ENCODE results near the gene SEMA3B. TPM values are rescaled to one million over a fixed set of nuclear protein-coding genes. Genes with fewer than 3 reads are reported as not detected.
A peak's percentile ranks its signal among the peaks of the same experiment; 100 is the strongest.

Gene SEMA3B
- total and polyA plus RNA-seq, 9 of the 15 experiments (the other 6 are each of a cell fraction or from before 2014, with no cell fraction given), result 0.03 to 1.8 (median 0.55) TPM; not detected in 1

- TF ChIP-seq, protein P1, sequence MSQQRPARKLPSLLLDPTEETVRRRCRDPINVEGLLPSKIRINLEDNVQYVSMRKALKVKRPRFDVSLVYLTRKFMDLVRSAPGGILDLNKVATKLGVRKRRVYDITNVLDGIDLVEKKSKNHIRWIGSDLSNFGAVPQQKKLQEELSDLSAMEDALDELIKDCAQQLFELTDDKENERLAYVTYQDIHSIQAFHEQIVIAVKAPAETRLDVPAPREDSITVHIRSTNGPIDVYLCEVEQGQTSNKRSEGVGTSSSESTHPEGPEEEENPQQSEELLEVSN (IDR thresholded peaks at IDR 0.05; ENCODE audit: borderline replicate concordance in 1 of 2, extremely low read depth in 1 of 2, insufficient read depth in 1 of 2, insufficient read length in 1 of 2, low read depth in 1 of 2, low read length in 1 of 2, poor library complexity in 1 of 2, severe bottlenecking in 1 of 2), result peak in 1 of 2 experiments; percentile 39
- TF ChIP-seq TCF7 (IDR thresholded peaks at IDR 0.05; ENCODE audit: borderline replicate concordance) (peak; percentile 69; the same call in 1 of the 2 replicates), HMGN3 (IDR thresholded peaks at IDR 0.05; ENCODE audit: borderline replicate concordance, extremely low read depth, insufficient read length, low read depth, low read length) (peak; percentile 81), TAF1 (IDR thresholded peaks at IDR 0.05; ENCODE audit: control insufficient read depth, extremely low read depth, insufficient read depth, low read length, severe bottlenecking) (peak; percentile 54), PRMT5 (CRISPR knock-in tag; IDR thresholded peaks at IDR 0.05) (no peak), E2F8 (IDR thresholded peaks at IDR 0.05; ENCODE audit: low read depth, partially characterized antibody) (no peak), KLF13 (tag; IDR thresholded peaks at IDR 0.05; ENCODE audit: borderline replicate concordance, low read depth) (no peak), MCM5 (IDR thresholded peaks at IDR 0.05; ENCODE audit: low read depth) (no peak), ETV5 (CRISPR knock-in tag; IDR thresholded peaks at IDR 0.05; ENCODE audit: low read depth) (0 out of 2 replicates have a peak, but pooled peaks have one; percentile 33), ESRRA (IDR thresholded peaks at IDR 0.05; ENCODE audit: borderline replicate concordance, low read depth) (peak; percentile 32; the same call in 1 of the 2 replicates), MTA3 (IDR thresholded peaks at IDR 0.05; ENCODE audit: borderline replicate concordance) (peak; percentile 40; the same call in 1 of the 2 replicates), RBBP5 (IDR thresholded peaks at IDR 0.05; ENCODE audit: borderline replicate concordance, insufficient read depth, low read length, poor library complexity, severe bottlenecking) (peak; percentile 62)
- TF ChIP-seq, protein P2, sequence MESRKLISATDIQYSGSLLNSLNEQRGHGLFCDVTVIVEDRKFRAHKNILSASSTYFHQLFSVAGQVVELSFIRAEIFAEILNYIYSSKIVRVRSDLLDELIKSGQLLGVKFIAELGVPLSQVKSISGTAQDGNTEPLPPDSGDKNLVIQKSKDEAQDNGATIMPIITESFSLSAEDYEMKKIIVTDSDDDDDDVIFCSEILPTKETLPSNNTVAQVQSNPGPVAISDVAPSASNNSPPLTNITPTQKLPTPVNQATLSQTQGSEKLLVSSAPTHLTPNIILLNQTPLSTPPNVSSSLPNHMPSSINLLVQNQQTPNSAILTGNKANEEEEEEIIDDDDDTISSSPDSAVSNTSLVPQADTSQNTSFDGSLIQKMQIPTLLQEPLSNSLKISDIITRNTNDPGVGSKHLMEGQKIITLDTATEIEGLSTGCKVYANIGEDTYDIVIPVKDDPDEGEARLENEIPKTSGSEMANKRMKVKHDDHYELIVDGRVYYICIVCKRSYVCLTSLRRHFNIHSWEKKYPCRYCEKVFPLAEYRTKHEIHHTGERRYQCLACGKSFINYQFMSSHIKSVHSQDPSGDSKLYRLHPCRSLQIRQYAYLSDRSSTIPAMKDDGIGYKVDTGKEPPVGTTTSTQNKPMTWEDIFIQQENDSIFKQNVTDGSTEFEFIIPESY (CRISPR knock-in tag; IDR thresholded peaks at IDR 0.05), result peak; percentile 39; the same call in 1 of the 2 replicates
- TF ChIP-seq, protein P3, sequence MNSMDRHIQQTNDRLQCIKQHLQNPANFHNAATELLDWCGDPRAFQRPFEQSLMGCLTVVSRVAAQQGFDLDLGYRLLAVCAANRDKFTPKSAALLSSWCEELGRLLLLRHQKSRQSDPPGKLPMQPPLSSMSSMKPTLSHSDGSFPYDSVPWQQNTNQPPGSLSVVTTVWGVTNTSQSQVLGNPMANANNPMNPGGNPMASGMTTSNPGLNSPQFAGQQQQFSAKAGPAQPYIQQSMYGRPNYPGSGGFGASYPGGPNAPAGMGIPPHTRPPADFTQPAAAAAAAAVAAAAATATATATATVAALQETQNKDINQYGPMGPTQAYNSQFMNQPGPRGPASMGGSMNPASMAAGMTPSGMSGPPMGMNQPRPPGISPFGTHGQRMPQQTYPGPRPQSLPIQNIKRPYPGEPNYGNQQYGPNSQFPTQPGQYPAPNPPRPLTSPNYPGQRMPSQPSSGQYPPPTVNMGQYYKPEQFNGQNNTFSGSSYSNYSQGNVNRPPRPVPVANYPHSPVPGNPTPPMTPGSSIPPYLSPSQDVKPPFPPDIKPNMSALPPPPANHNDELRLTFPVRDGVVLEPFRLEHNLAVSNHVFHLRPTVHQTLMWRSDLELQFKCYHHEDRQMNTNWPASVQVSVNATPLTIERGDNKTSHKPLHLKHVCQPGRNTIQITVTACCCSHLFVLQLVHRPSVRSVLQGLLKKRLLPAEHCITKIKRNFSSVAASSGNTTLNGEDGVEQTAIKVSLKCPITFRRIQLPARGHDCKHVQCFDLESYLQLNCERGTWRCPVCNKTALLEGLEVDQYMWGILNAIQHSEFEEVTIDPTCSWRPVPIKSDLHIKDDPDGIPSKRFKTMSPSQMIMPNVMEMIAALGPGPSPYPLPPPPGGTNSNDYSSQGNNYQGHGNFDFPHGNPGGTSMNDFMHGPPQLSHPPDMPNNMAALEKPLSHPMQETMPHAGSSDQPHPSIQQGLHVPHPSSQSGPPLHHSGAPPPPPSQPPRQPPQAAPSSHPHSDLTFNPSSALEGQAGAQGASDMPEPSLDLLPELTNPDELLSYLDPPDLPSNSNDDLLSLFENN (IDR thresholded peaks at IDR 0.05; ENCODE audit: low read depth in 2 of 2, low read length in 2 of 2), result no peak
Measured at GRCh38 chr3:50260027-50260941, 8.7 kb upstream of the SEMA3B start (continued).
